Prostate gland (tissue), 2 donors: ENCODE data around the gene NFIX. TPM values are rescaled to one million over a fixed set of nuclear protein-coding genes. Genes with fewer than 3 reads are reported as not detected.

ENCODE experiments used
- DNase-seq: peaks from one replicate; pipeline ENCODE4 v3.0.0-alpha.2; 2019; ENCODE audit warnings: low spot score
- H3K27ac ChIP-seq, 2 donors: fragments of 200-600 bp; sonication (generic); 2 replicates each; pipeline ENCODE4 v1.5.1; 2017 to 2019
- H3K27me3 ChIP-seq: fragments of 200-600 bp; sonication (generic); replicated peaks from 2 replicates; pipeline ENCODE4 v1.5.1; 2019; ENCODE audit not compliant: insufficient read depth
- H3K36me3 ChIP-seq, 2 donors: fragments of 200-600 bp; sonication (generic); 1 replicate in 1 of 2; 2 replicates in 1 of 2; pipeline versions ENCODE4 v1.5.1 to v1.8.1; 2017 to 2019
- H3K4me1 ChIP-seq: fragments of 200-600 bp; sonication (generic); replicated peaks from 2 replicates; pipeline ENCODE4 v1.5.1; 2019
- H3K4me3 ChIP-seq, 2 donors: fragments of 200-600 bp; sonication (generic); 2 replicates each; pipeline ENCODE4 v1.5.1; 2017 to 2019
- H3K9me3 ChIP-seq: fragments of 200-600 bp; sonication (generic); 2 replicates; pipeline ENCODE4 v1.5.1; 2017
- POLR2A ChIP-seq: fragments of 450-650 bp; IDR thresholded peaks from one replicate; pipeline ENCODE4 v1.6.1; 2016; ENCODE audit warnings: antibody characterized with exemption, mild to moderate bottlenecking
- POLR2AphosphoS5 ChIP-seq: sonication (generic); formaldehyde crosslinking; IDR thresholded peaks from one replicate; pipeline ENCODE4 v1.6.1; 2017; ENCODE audit warnings: antibody characterized with exemption
- WGBS: methylation state at CpG from one replicate; pipeline ENCODE4 v1.1.5; 2018; 5-methylcytosine and 5-hydroxymethylcytosine counted together
- intact Hi-C: fragments of 100-400 bp; cut with DNase I; formaldehyde crosslinking; loops from one replicate; pipeline ENCODE4 v1.14.2; 2022
- total RNA-seq, 2 donors: library from RNA; depleted of rRNA; stranded (reverse); fragments of >200 nt; gene quantifications; one replicate each; pipeline ENCODE4 v1.1.0, GENCODE V29; 2016
- TF ChIP-seq, protein P1 (sequence below), 4 experiments: fragments of 200-600 bp in 2 of 4; fragments of 450-650 bp in 2 of 4; sonication (generic) in 2 of 4; IDR thresholded peaks; 1 replicate in 3 of 4; 2 replicates in 1 of 4; pipeline ENCODE4 v1.5.1; 2016 to 2019; ENCODE audit warnings: antibody characterized with exemption in 4 of 4, mild to moderate bottlenecking in 2 of 4, moderate library complexity in 2 of 4

The NFIX gene
- total RNA-seq, 2 donors from 2014 or later, result 185 to 286 TPM

GRCh38 chr19:12996406-12997094, 1.3 kb downstream of the NFIX start:
- Histone ChIP-seq H3K27ac (peak overlapping the region; percentile 96 to 97), H3K4me3 (peak overlapping the region; percentile 78 to 87), H3K4me1 (peaks cover 25% of the 10 kb centered on the region), H3K27me3 (no peaks in the 10 kb centered on the region), H3K9me3 (no peaks in the 10 kb centered on the region), H3K36me3 (no peaks in the 10 kb centered on the region)
- no peak for DNase-seq
- intact Hi-C loops, result loop anchor here (2.0 kb wide), 2 partner anchors 22 to 64 kb away; no protein-coding TSS in a partner anchor
- 4% methylated on average over 32 of the region's 52 CpGs for WGBS
- TF ChIP-seq, protein P1, sequence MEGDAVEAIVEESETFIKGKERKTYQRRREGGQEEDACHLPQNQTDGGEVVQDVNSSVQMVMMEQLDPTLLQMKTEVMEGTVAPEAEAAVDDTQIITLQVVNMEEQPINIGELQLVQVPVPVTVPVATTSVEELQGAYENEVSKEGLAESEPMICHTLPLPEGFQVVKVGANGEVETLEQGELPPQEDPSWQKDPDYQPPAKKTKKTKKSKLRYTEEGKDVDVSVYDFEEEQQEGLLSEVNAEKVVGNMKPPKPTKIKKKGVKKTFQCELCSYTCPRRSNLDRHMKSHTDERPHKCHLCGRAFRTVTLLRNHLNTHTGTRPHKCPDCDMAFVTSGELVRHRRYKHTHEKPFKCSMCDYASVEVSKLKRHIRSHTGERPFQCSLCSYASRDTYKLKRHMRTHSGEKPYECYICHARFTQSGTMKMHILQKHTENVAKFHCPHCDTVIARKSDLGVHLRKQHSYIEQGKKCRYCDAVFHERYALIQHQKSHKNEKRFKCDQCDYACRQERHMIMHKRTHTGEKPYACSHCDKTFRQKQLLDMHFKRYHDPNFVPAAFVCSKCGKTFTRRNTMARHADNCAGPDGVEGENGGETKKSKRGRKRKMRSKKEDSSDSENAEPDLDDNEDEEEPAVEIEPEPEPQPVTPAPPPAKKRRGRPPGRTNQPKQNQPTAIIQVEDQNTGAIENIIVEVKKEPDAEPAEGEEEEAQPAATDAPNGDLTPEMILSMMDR (IDR thresholded peaks at IDR 0.05), result peak in 1 of 4 experiments; percentile 17
- no peak for TF ChIP-seq POLR2A

GRCh38 chr19:12997179-12997966, 2.1 kb downstream of the NFIX start:
- Histone ChIP-seq H3K27ac (peak overlapping the region; percentile 96 to 97), H3K4me1 (peaks cover 25% of the 10 kb centered on the region), H3K36me3 (no peaks in the 10 kb centered on the region), H3K4me3 (peak overlapping the region; percentile 78 to 87), H3K9me3 (no peaks in the 10 kb centered on the region), H3K27me3 (no peaks in the 10 kb centered on the region)
- intact Hi-C loops, result loop anchor here (2.0 kb wide), 2 partner anchors 21 to 63 kb away; no protein-coding TSS in a partner anchor
- 18% methylated on average over 19 of the region's 25 CpGs for WGBS
- TF ChIP-seq, protein P1 (IDR thresholded peaks at IDR 0.05), result no peak
- no peak for TF ChIP-seq POLR2A
- no peak for TF ChIP-seq POLR2AphosphoS5
- no peak for DNase-seq

- intact Hi-C loops, result loop anchor here (2.0 kb wide), 2 partner anchors 21 to 63 kb away; no protein-coding TSS in a partner anchor
- Histone ChIP-seq H3K27ac (peak overlapping the region; percentile 96 to 97), H3K4me1 (peaks cover 33% of the 10 kb centered on the region), H3K36me3 (no peaks in the 10 kb centered on the region), H3K9me3 (no peaks in the 10 kb centered on the region), H3K27me3 (no peaks in the 10 kb centered on the region), H3K4me3 (peak overlapping the region; percentile 78 to 87)
- 26% methylated on average over 32 of the region's 32 CpGs for WGBS
- no peak for DNase-seq
- TF ChIP-seq POLR2A (no peak), POLR2AphosphoS5 (peak; percentile 54)
- TF ChIP-seq, protein P1 (IDR thresholded peaks at IDR 0.05), result peak in 1 of 4 experiments; percentile 20
Observed at GRCh38 chr19:12997967-12998940, 3.0 kb downstream of the NFIX start.

DNA sequence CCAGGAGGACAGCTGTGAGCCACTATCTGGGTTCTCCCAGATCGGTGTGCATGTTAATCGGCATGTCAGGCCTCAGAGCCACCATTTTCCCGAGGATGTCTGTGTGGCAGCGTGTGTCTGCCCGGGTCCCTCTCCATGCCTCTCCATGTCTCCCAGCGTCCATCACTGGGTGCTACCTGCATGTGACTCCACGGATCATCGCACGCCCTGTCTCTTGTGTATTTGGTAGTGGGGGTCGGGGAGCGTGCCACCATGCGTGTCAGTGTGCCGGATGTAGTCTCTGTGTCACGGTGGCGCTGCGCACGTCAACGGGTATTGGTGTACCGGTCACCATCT, 5.9 kb downstream of the NFIX start:
- no peaks in the 10 kb centered on the region for H3K36me3 ChIP-seq
- H3K27ac ChIP-seq, result peak overlapping the region; percentile 96 to 97
- WGBS, result 52% methylated on average over 19 of the region's 19 CpGs
- no peaks in the 10 kb centered on the region for H3K9me3 ChIP-seq
- intact Hi-C loops, result no loop called here
- peak overlapping the region in 1 of 2 donors; percentile 27 for H3K4me3 ChIP-seq
- H3K27me3 ChIP-seq, result no peaks in the 10 kb centered on the region
- peaks cover 48% of the 10 kb centered on the region for H3K4me1 ChIP-seq
- TF ChIP-seq, protein P1 (IDR thresholded peaks at IDR 0.05), result no peak
- TF ChIP-seq POLR2AphosphoS5, result no peak
- TF ChIP-seq POLR2A, result no peak
- no peak for DNase-seq
